Heart left ventricle (tissue), 16 donors: ENCODE measurements around the gene CFAP70. TPM values are rescaled to one million over a fixed set of nuclear protein-coding genes. Genes with fewer than 3 reads are reported as not detected.

ENCODE experiments used
- ATAC-seq, 4 donors: fragments of 200-7000 bp; cut with Tn5 transposase; one replicate each; pipeline ENCODE4 v1.9.1; 2020 to 2022; ENCODE audit warnings: moderate library complexity in 4 of 4, mild to moderate bottlenecking in 3 of 4, moderate number of reproducible peaks in 1 of 4
- DNase-seq, 5 donors: peaks; one replicate each; pipeline ENCODE4 v3.0.0-alpha.2; 2020
- H3K27ac ChIP-seq, 12 donors: fragments of 200-600 bp; sonication (generic) in 4 of 12; one replicate each; pipeline versions ENCODE4 v1.5.0 to v1.8.0; 2016 to 2022; ENCODE audit warnings: mild to moderate bottlenecking in 2 of 12
- H3K27me3 ChIP-seq, 9 donors: fragments of 200-600 bp; sonication (generic) in 2 of 9; one replicate each; pipeline versions ENCODE4 v1.5.1 to v1.8.0; 2016 to 2022; ENCODE audit warnings: mild to moderate bottlenecking in 3 of 9
- H3K36me3 ChIP-seq, 9 donors: fragments of 200-600 bp; sonication (generic) in 2 of 9; one replicate each; pipeline versions ENCODE4 v1.5.0 to v1.8.0; 2018 to 2022; ENCODE audit warnings: mild to moderate bottlenecking in 2 of 9
- H3K4me1 ChIP-seq, 12 donors: fragments of 200-600 bp; sonication (generic) in 4 of 12; one replicate each; pipeline versions ENCODE4 v1.5.0 to v1.8.0; 2016 to 2022; ENCODE audit warnings: mild to moderate bottlenecking in 3 of 12
- H3K4me3 ChIP-seq, 12 donors: fragments of 200-600 bp; sonication (generic) in 4 of 12; one replicate each; pipeline versions ENCODE4 v1.5.0 to v1.8.0; 2017 to 2022; ENCODE audit warnings: mild to moderate bottlenecking in 9 of 12, moderate library complexity in 4 of 12
- H3K9me3 ChIP-seq, 12 donors: fragments of 200-600 bp; sonication (generic) in 4 of 12; one replicate each; pipeline versions ENCODE4 v1.5.0 to v1.8.0; 2016 to 2022; ENCODE audit warnings: mild to moderate bottlenecking in 1 of 12
- CTCF ChIP-seq, 12 donors: fragments of 200-600 bp; sonication (generic) in 4 of 12; IDR thresholded peaks; one replicate each; pipeline versions ENCODE4 v1.5.0 to v1.8.0; 2018 to 2022; ENCODE audit warnings: antibody characterized with exemption in 12 of 12, mild to moderate bottlenecking in 5 of 12
- POLR2A ChIP-seq, 2 donors: fragments of 450-650 bp; IDR thresholded peaks; one replicate each; pipeline ENCODE4 v1.6.1; 2017; ENCODE audit warnings: antibody characterized with exemption in 2 of 2, mild to moderate bottlenecking in 2 of 2, moderate library complexity in 2 of 2
- WGBS, 4 donors: extraction: QIAGEN DNeasy Blood & Tissue Kit in 2 of 4; methylation state at CpG; one replicate each; pipeline versions ENCODE4 v1.1.5 to v1.1.7; 2013 to 2018; 5-methylcytosine and 5-hydroxymethylcytosine counted together
- intact Hi-C, 10 donors: fragments of 100-400 bp; cut with DNase I; formaldehyde crosslinking; loops; one replicate each; pipeline versions ENCODE4 v1.11.1 to v1.14.2; 2022
- polyA plus RNA-seq, 2 donors: library from polyadenylated mRNA; stranded (reverse); fragments of 200-250 nt; gene quantifications; one replicate each; pipeline ENCODE4 v1.2.3, GENCODE V29; 2013
- total RNA-seq, 9 donors: library from RNA; depleted of rRNA in 2 of 9; stranded (reverse); fragments of >200 nt in 2 of 9; fragmentation: NEBNext Ultra II Directional in 3 of 9; extraction: Animal tissue kit (Norgen Biotek cat#: 25700) in 3 of 9; gene quantifications; one replicate each; pipeline versions ENCODE4 v1.1.0 to v1.2.4, GENCODE V29; 2016 to 2023
- donor health status: ischemic (EF 13 %, LVEDD 7.1; RV severe dilation, severe dysfunction).
- donor health status: healthy with polysubstance abuse.
- donor health status: DM: no; HTN: yes; CAD: no.
- donor health status: DM: no; HTN: no; CAD: no.
- donor health status: ischemic (EF 25% LVEDD 6.9; RV normal size, moderate dysfunction).
- donor health status: ischemic (EF 25% LVEDD 5.7; RV mildly dilated, moderate dysfunction).
- donor health status: healthy.
- donor health status: DM: yes; HTN: yes; CAD: no.
- donor health status: ischemic (EF 35%, LVEDD 5.7; RV mildly dilated, moderate dysfunction).
- donor health status: nonischemic (EF 11% LVEDD 7.7; RV severe dilation, severe dysfunction).
- donor health status: DM: yes; HTN: yes; CAD: no.
- donor health status: PGD.
- donor health status: ischemic (EF 29% LVEDD 5.4; RV normal size, mild dysfunction).
- donor health status: nonischemic (EF 23%, LVEDD 6.1; RV moderate dilation, normal function).

Gene CFAP70
- total and polyA plus RNA-seq, 11 donors, result 0.22 to 2.0 (median 1.4) TPM

- ATAC-seq, result no peak
- Histone ChIP-seq H3K4me3 (peak overlapping the region in 1 of 12 donors; percentile 87), H3K9me3 (peaks cover 0 to 9% (median 0%) of the 10 kb centered on the region in 12 donors), H3K27ac (no peak overlapping the region), H3K27me3 (no peaks in the 10 kb centered on the region), H3K36me3 (peaks cover 0 to 8% (median 5%) of the 10 kb centered on the region in 9 donors), H3K4me1 (peaks cover 0 to 20% (median 9%) of the 10 kb centered on the region in 12 donors)
- WGBS, 4 donors, result 76 to 90% (median 80%) methylated on average over 8 of the region's 8 CpGs
- intact Hi-C loops, result no loop called here
- no peak for TF ChIP-seq POLR2A (IDR thresholded peaks at IDR 0.05)
- TF ChIP-seq CTCF (IDR thresholded peaks at IDR 0.05), result no peak
- no peak for DNase-seq
These were observed 828 bp upstream of the CFAP70 start for GRCh38 chr10:73359492-73359891.

GRCh38 chr10:73357821-73358220, 843 bp downstream of the CFAP70 start:
- Histone ChIP-seq H3K4me1 (peaks cover 0 to 20% (median 9%) of the 10 kb centered on the region in 12 donors), H3K27ac (peak overlapping the region in 5 of 12 donors; percentile 61 to 80 (median 70)), H3K36me3 (no peaks in the 10 kb centered on the region), H3K27me3 (no peaks in the 10 kb centered on the region), H3K4me3 (peak overlapping the region; percentile 50 to 92 (median 82)), H3K9me3 (peaks cover 0 to 9% (median 0%) of the 10 kb centered on the region in 12 donors)
- intact Hi-C loops, result no loop called here
- ATAC-seq (no peak), DNase-seq (no peak)
- WGBS, 4 donors, result 41 to 59% (median 51%) methylated on average over 5 of the region's 5 CpGs
- no peak for TF ChIP-seq POLR2A (IDR thresholded peaks at IDR 0.05)
- no peak for TF ChIP-seq CTCF (IDR thresholded peaks at IDR 0.05)

- intact Hi-C loops, result no loop called here
- WGBS, 4 donors, result 51 to 57% (median 55%) methylated on average over 4 of the region's 4 CpGs
- ATAC-seq, result no peak
These were observed 1.5 kb downstream of the CFAP70 start for GRCh38 chr10:73357166-73357565.

GRCh38 chr10:73344269-73344668, 14.4 kb downstream of the CFAP70 start:
- DNase-seq, result no peak
- no peak for ATAC-seq
- Histone ChIP-seq H3K4me1 (no peaks in the 10 kb centered on the region), H3K9me3 (no peaks in the 10 kb centered on the region), H3K27ac (no peak overlapping the region), H3K27me3 (no peaks in the 10 kb centered on the region), H3K4me3 (no peak overlapping the region), H3K36me3 (peaks cover 0 to 13% (median 10%) of the 10 kb centered on the region in 9 donors)
- intact Hi-C loops, result no loop called here
- TF ChIP-seq CTCF (IDR thresholded peaks at IDR 0.05) (no peak), POLR2A (IDR thresholded peaks at IDR 0.05) (no peak)
- whole genome bisulfite sequencing, 4 donors, result 76 to 94% (median 90%) methylated on average over 1 of the region's 1 CpG

More at GRCh38 chr10:73357166-73357565, 1.5 kb downstream of the CFAP70 start:
- Histone ChIP-seq H3K36me3 (no peaks in the 10 kb centered on the region), H3K27me3 (no peaks in the 10 kb centered on the region), H3K9me3 (peaks cover 0 to 5% (median 0%) of the 10 kb centered on the region in 12 donors), H3K4me1 (peaks cover 0 to 20% (median 9%) of the 10 kb centered on the region in 12 donors), H3K27ac (no peak overlapping the region), H3K4me3 (no peak overlapping the region)
- no peak for DNase-seq
- TF ChIP-seq POLR2A (IDR thresholded peaks at IDR 0.05) (no peak), CTCF (IDR thresholded peaks at IDR 0.05) (no peak)
